Hippocampal formation (tissue), 2 donors: ENCODE results near the gene B4GALNT1.
"Not testable (repeated sequence)": the region's sequence is repeated elsewhere in the genome, so short reads cannot be mapped to it uniquely, and the experiment has no call there.

Source experiments
- DNase-seq, 2 donors: peaks; one replicate each; lab custom pipeline; 2025; lab: John Stamatoyannopoulos, UW

B4GALNT1 gene

DNA sequence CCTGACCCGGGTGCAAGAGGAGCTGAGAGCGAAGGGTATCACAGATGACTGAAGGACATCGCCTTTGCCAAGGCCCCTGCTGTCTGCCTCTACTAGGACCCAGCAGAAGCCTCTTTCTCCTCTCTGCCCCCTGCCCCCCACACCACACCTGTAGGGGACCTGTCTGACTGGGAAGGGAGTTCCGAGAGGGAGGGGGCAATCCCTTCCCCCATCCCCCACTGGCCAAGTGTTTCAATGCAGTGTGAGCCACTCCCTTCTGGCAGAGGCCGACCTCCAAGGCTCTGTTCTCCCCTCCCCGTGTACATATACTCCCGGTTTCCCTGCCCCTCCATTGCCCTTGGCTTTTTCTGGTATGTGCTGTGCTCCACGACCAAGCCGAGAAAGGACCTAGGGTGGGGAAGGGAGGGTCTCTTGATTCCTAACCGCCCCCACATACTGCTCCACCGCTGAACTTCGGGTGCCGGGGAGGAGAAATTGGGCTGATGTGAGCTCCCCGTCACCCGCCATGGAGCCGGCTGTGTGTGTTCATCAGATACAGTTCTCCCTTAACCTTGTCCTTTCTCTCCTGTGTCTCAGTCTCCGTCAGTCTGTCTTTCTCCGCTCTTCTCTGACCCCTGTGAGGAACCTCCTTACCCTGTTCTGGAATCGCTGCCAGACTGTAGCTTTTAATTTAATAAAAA is 23.8 kb downstream of the B4GALNT1 start:
- no peak for DNase-seq

GRCh38 chr12:57607958-57608663 is 24.9 kb downstream of the B4GALNT1 start:
- no peak for DNase-seq

DNA sequence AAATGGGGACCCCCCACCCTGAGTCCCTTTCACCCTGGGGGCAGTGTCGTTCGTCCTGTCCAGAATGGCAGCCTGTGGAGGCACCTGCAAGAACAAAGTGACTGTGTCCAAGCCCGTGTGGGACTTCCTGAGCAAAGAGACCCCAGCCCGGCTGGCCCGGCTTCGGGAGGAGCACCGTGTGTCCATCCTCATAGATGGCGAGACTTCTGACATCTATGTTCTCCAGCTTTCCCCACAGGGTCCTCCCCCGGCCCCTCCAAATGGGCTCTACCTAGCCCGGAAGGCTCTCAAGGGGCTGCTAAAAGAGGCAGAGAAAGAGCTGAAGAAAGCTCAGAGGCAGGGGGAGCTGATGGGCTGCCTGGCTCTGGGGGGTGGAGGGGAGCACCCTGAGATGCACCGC is 26.2 kb downstream of the B4GALNT1 start:
- DNase-seq, result no peak

- DNase-seq, result no peak
These were observed 26.6 kb downstream of the B4GALNT1 start for GRCh38 chr12:57606399-57606798.

DNA sequence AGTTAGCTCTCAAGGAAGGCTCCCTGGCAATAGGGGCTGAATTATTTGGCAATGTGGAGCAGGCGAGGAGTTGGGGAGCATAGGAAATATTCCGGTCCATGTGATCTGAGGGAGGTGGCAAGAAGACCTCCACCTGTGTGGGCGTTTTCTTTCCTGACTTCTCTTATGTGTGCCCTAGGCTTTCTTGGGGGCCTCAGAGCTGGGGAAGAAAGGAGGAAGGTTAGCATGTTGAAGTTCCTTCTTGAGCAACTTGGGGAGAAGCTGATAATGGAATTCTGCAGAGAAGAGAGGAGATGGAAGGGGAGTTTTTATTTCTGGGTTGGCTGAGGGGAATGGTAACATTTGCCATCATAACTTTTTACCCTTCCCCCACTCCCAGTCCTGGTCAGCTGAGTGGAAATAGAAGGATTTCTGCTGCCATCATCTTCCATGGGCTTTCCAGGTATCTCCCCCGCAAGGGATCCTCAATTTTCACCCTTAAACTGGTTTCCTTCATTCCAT is 27.1 kb downstream of the B4GALNT1 start:
- no peak for DNase-seq

- no peak for DNase-seq
These were observed 27.8 kb downstream of the B4GALNT1 start for GRCh38 chr12:57604992-57605810.

- peak; percentile 41 to 52 for DNase-seq
These were observed 28.5 kb downstream of the B4GALNT1 start, which contains the start of gene DTX3 for GRCh38 chr12:57604454-57604991. DTX3 (plus strand) TSS chr12:57604824; CDS start chr12:57606518, 1,694 bp downstream.

GRCh38 chr12:57603815-57604453 is 29.1 kb downstream of the B4GALNT1 start:
- peak; percentile 26 to 45 for DNase-seq

GRCh38 chr12:57603324-57603723 is 29.7 kb downstream of the B4GALNT1 start:
- no peak for DNase-seq

GRCh38 chr12:57602544-57602943 is 30.5 kb downstream of the B4GALNT1 start:
- DNase-seq, result no peak

DNA sequence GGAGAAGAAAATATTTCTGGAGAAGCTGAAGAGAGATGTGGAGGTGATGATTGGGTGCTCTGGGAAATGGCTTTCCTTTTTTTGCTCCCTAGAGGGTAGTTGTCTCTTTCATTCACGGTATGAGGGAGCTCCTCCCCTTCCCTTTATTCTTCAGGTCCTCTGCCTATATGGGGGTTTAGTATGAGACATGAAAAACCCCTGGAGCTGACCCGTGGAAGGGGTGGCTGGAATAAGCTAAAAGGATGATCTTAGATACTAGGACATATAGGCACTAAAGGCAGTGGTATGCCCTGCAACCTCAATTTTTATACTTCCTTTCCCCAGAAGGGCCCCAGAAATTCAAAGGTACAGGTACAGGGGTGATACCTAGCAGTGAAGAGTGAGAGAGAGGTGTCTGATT is 32.6 kb downstream of the B4GALNT1 start:
- DNase-seq, result no peak

- DNase-seq, result no peak
These were observed 39.8 kb downstream of the B4GALNT1 start for GRCh38 chr12:57593187-57593586.

GRCh38 chr12:57592551-57593165 is 40.3 kb downstream of the B4GALNT1 start:
- no peak for DNase-seq

- no peak for DNase-seq
These were observed 41.1 kb downstream of the B4GALNT1 start for GRCh38 chr12:57591782-57592325.

DNA sequence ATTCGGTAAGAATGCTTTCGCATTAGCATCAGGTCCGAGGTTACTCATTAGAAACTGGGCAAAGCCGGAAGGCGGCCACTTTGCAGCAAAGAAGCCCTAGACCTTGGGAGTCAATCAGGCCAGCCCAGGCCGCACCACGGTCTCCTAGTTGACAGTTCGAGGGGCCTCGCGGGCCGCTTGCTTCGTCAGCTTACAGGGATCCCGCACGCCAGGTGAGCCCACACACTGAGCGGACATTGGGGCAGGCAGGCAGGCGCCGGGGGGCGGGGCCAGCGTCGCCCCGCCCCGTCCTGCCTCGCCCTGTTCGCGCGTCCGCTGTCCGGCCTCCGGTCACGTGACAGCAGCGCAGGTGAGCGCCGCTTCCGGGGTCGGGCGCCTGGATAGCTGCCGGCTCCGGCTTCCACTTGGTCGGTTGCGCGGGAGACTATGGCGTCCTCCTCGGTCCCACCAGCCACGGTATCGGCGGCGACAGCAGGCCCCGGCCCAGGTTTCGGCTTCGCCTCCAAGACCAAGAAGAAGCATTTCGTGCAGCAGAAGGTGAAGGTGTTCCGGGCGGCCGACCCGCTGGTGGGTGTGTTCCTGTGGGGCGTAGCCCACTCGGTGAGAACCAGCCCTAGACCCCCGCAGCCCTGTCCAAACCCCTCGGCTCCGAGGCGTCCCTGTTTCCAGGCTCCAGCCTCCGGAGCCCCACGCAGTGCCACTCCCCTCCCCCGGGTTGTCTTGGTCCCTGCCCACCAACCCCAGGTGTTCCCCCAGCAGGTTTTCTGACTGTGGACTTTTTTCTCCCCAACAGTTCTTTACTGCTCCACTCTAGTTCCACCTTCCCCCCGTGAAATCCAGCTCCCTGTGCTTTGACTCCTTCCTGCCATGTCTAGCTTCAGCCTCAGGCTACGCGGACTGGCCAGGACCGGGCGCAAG is 41.9 kb downstream of the B4GALNT1 start, which contains the start of gene PIP4K2C:
Gene PIP4K2C (plus strand): TSS at position 329 of the 918 bp plus-strand sequence. CDS start 98 bp downstream, at position 427.
- DNase-seq, result peak; percentile 68 to 77

DNA sequence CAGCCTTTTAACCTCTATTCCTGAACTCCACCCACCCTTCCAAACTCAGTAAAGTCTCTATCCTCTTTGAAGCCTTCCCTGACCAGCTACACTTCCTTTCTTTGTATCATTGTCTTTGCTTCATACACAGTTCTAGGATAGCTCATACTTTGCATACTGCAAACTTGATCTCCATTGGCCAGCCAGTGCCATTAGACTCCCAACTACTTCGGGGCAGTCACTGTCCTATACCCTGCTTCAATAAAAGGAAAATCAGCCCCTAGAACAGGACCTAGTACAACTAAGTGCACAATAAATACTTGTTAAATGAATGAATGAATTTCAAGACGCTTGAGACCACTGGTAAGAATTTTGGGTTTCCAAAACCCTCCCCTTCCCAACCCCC is 42.5 kb downstream of the B4GALNT1 start:
- no peak for DNase-seq

GRCh38 chr12:57588951-57589610 is 43.9 kb downstream of the B4GALNT1 start:
- not testable (repeated sequence) for DNase-seq

- DNase-seq, result no peak
These were observed 46.1 kb downstream of the B4GALNT1 start for GRCh38 chr12:57586832-57587429.

- DNase-seq, result peak in 1 of 2 donors; percentile 26
These were observed 46.9 kb downstream of the B4GALNT1 start for GRCh38 chr12:57586128-57586527.
